C4-2B (cell line): Measurements from ENCODE around the gene ST7L.

ENCODE experiments used
- ZFX ChIP-seq: fragments of 450-650 bp; IDR thresholded peaks from 2 replicates; pipeline ENCODE4 v1.6.1; 2017
- TF ChIP-seq, protein P1 (sequence below): fragments of 450-650 bp; conservative IDR thresholded peaks from 2 replicates; pipeline ENCODE4 v1.5.1; 2017; ENCODE audit warnings: mild to moderate bottlenecking

DNA sequence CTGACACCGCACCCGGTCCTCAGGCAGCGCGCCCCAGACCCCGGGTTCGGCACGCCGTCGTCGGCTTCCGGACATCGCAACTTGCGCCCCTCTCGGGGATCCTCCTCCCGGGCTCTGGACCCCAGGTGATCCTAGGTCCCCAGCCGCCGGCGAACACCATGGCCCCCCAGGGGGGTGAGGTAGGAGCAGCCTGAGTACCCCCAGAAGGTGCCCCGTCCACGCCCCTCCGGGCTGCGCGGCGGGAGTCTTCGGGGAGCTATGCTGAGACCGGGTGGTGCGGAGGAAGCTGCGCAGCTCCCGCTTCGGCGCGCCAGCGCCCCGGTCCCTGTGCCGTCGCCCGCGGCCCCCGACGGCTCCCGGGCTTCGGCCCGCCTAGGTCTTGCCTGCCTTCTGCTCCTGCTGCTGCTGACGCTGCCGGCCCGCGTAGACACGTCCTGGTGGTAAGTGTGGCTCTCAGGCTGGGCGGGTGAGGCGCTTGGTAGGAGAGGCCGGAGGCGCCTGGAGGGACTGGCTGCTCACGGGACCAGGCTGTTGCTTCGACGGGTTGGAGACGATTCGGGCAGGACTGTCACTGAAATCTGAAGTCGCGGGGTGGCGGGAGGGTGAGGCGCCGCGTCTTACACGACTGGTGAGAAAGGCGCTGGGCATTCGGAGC lies 109.8 kb downstream of the ST7L start:
- TF ChIP-seq, protein P1, sequence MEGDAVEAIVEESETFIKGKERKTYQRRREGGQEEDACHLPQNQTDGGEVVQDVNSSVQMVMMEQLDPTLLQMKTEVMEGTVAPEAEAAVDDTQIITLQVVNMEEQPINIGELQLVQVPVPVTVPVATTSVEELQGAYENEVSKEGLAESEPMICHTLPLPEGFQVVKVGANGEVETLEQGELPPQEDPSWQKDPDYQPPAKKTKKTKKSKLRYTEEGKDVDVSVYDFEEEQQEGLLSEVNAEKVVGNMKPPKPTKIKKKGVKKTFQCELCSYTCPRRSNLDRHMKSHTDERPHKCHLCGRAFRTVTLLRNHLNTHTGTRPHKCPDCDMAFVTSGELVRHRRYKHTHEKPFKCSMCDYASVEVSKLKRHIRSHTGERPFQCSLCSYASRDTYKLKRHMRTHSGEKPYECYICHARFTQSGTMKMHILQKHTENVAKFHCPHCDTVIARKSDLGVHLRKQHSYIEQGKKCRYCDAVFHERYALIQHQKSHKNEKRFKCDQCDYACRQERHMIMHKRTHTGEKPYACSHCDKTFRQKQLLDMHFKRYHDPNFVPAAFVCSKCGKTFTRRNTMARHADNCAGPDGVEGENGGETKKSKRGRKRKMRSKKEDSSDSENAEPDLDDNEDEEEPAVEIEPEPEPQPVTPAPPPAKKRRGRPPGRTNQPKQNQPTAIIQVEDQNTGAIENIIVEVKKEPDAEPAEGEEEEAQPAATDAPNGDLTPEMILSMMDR = no peak
- TF ChIP-seq ZFX = no peak
